Pericardium fibroblast (primary cell): ENCODE results near the gene SMPDL3A. TPM values are rescaled to one million over a fixed set of nuclear protein-coding genes. Genes with fewer than 3 reads are reported as not detected.

Experiments
- total RNA-seq: library from RNA; depleted of rRNA; stranded (reverse); fragments of >200 nt; gene quantifications from 2 replicates; pipeline ENCODE4 v1.2.3, GENCODE V29; 2015

Gene SMPDL3A, protein sequence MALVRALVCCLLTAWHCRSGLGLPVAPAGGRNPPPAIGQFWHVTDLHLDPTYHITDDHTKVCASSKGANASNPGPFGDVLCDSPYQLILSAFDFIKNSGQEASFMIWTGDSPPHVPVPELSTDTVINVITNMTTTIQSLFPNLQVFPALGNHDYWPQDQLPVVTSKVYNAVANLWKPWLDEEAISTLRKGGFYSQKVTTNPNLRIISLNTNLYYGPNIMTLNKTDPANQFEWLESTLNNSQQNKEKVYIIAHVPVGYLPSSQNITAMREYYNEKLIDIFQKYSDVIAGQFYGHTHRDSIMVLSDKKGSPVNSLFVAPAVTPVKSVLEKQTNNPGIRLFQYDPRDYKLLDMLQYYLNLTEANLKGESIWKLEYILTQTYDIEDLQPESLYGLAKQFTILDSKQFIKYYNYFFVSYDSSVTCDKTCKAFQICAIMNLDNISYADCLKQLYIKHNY
- 14.3 and 16.8 TPM in 2 replicates for total RNA-seq

DNA sequence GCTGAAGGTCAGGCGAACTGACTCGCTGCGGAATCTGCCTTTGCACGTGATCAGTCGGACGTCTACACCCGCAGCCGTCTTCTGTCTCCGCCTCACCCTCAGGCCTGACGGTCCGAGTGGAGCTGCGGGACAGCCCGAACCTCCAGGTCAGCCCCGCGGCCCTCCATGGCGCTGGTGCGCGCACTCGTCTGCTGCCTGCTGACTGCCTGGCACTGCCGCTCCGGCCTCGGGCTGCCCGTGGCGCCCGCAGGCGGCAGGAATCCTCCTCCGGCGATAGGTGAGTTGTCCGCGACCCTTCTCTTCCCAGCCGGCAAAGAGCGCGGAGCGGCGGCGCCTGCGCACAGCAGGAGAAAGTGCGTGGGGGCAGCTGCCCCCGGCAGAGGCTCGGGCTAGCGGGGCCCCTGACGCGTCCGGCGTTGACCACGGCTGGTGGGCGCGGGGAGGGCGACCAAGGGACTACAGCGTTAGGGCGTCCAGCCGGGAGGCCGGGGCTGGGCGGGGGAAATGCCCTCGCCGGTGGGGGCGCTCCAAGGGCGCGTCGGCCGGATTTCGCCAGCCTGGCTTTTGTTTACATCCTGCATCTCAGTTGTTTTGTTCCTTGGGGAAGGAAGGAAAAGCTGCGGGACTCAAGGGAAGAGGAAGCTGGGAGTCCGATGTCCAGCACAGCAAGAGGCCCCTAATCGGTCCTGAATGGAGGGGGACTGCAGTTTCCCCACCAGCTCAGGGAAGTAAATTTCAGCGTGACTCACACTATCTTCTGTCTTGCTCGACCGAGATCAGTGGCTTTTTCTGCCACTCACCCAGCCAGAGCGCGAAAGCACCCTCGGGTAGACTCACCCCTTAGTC lies at the start of gene SMPDL3A:
TSS of gene SMPDL3A (plus strand) at position 77 of the 846 bp plus-strand sequence. CDS start at position 166, 89 bp downstream.

DNA sequence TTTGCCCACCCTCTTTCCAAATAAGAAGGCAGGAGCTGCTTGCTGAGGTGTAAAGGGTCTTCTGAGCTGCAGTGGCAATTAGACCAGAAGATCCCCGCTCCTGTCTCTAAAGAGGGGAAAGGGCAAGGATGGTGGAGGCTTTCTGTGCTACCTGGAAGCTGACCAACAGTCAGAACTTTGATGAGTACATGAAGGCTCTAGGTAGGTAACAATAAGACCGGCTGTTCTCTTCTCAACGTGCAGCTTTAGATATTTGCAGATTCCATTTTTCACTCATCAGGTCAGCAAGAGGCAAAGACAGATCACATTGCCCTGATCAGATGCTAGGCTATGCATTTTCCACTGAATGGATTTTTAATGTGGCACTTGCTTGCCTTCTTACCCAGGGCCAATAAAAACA lies 9.4 kb upstream of the SMPDL3A start, which contains the start of gene FABP7:
TSS of gene FABP7 (plus strand) at position 50 of the 400 bp plus-strand sequence. CDS start at position 129, 79 bp downstream.

Other genes starting within 250 kb of the SMPDL3A start
- gene PKIB, start 178.9 kb upstream of the SMPDL3A start, total RNA-seq = 0.26 and 2.6 TPM in 2 replicates
- gene FABP7, start 9.5 kb upstream of the SMPDL3A start, total RNA-seq = not detected in 2 replicates
- not detected in 2 replicates for gene CLVS2, start 207.0 kb downstream of the SMPDL3A start, total RNA-seq